MCF 10A (cell line): ENCODE results near the gene CARD9. TPM values are rescaled to one million over a fixed set of nuclear protein-coding genes. Genes with fewer than 3 reads are reported as not detected.

Experiments
- BruUV-seq: library from RNA; stranded (reverse); fragments of 400-500 nt; replicated peaks from 2 replicates; lab custom pipeline; 2021; lab: Mats Ljungman, UMichigan
- CTCF ChIA-PET: fragments of 300-600 bp; sonication (Branson Sonifier 250); formaldehyde crosslinking; extraction: SDS; loops from one replicate; lab custom pipeline; 2021; ENCODE audit warnings: antibody characterized with exemption, inconsistent platforms; lab: Yijun Ruan, JAX
- POLR2A ChIA-PET: fragments of 300-600, 350-650 bp; sonication (Branson Sonifier 250); formaldehyde crosslinking; extraction: SDS; loops from one replicate; lab custom pipeline; 2020; ENCODE audit warnings: antibody characterized with exemption, inconsistent platforms; lab: Yijun Ruan, JAX
- DNase-seq: peaks from one replicate; pipeline ENCODE4 v3.0.0-alpha.2; 2018; ENCODE audit not compliant: unreplicated experiment
- H3K27ac Mint-ChIP-seq: one replicate; pipeline ENCODE4 v1.8.0; 2022; ENCODE audit warnings: mild to moderate bottlenecking, low read depth, mixed read lengths; ENCODE audit not compliant: unreplicated experiment
- H3K27me3 Mint-ChIP-seq: one replicate; pipeline ENCODE4 v1.8.0; 2022; ENCODE audit warnings: mixed read lengths; ENCODE audit not compliant: insufficient read depth, unreplicated experiment
- H3K36me3 Mint-ChIP-seq: one replicate; pipeline ENCODE4 v1.8.0; 2022; ENCODE audit warnings: mild to moderate bottlenecking, moderate library complexity, mixed read lengths; ENCODE audit not compliant: insufficient read depth, unreplicated experiment
- H3K4me1 Mint-ChIP-seq: one replicate; pipeline ENCODE4 v1.8.0; 2022; ENCODE audit warnings: mixed read lengths; ENCODE audit not compliant: insufficient read depth, unreplicated experiment
- H3K4me3 Mint-ChIP-seq: one replicate; pipeline ENCODE4 v1.8.0; 2022; ENCODE audit warnings: mild to moderate bottlenecking, moderate library complexity, mixed read lengths; ENCODE audit not compliant: unreplicated experiment
- H3K9me3 Mint-ChIP-seq: one replicate; pipeline ENCODE4 v1.8.0; 2022; ENCODE audit warnings: mixed read lengths; ENCODE audit not compliant: unreplicated experiment
- intact Hi-C: fragments of 100-400 bp; cut with micrococcal nuclease; formaldehyde crosslinking; loops from 2 replicates; pipeline ENCODE4 v1.14.1; 2022
- total RNA-seq: library from RNA; stranded (reverse); gene quantifications from 2 replicates; pipeline ENCODE4 v1.2.3, GENCODE V29; 2022
- TF ChIP-seq, protein P1 (sequence below): fragments of 200-600 bp; IDR thresholded peaks from one replicate; pipeline ENCODE4 v1.8.0; 2022; ENCODE audit warnings: antibody characterized with exemption, mild to moderate bottlenecking; ENCODE audit not compliant: unreplicated experiment

CARD9 gene
- total RNA-seq, 1 experiment from 2014 or later: 0.33 TPM

DNA sequence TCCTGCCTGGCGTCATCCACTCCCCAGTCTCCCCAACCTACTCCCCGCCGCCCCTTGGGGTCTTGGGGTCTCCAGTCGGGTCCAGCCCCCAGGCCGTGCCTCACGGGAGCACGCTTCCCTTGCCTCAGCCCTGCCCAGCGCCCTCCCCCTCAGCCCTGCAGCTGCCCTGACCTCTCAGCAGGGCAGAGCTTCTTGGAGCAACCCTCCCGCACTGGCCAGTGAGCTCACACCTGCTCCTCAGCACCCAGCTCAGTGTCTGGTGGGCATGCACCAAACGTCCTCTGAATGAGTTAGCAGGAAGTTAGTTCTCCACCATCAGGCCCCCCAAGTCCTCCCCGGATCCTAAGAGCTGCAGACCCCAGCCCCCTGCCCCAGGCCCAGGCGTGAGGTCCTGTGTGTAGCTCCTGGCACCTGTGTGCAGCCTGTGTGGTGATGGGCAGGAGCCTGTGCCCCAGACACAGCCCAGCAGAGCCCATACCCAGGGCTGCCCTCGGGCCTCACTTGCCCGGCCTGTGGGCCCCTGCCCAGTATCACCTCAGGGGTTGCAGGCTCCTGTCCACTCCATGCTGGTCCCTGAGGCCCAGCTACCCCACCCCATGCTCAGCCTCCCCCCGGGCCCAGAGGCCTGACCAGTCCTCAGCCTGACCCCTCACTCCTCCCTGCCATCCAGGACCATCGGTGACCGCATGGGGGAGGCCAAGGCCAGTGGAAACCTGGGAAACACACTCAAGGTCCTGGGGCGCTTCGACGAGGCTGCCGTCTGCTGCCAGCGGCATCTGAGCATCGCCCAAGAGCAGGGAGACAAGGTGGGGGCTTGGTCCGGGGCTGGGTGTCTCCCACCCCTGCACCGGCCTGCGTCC is 37.9 kb downstream of the CARD9 start:
- Mint-ChIP-seq H3K4me1 (no peaks in the 10 kb centered on the region), H3K9me3 (no peaks in the 10 kb centered on the region), H3K27ac (no peak overlapping the region), H3K27me3 (no peaks in the 10 kb centered on the region), H3K4me3 (no peak overlapping the region), H3K36me3 (peaks cover 11% of the 10 kb centered on the region)
- POLR2A ChIA-PET: no interaction called here
- TF ChIP-seq, protein P1, sequence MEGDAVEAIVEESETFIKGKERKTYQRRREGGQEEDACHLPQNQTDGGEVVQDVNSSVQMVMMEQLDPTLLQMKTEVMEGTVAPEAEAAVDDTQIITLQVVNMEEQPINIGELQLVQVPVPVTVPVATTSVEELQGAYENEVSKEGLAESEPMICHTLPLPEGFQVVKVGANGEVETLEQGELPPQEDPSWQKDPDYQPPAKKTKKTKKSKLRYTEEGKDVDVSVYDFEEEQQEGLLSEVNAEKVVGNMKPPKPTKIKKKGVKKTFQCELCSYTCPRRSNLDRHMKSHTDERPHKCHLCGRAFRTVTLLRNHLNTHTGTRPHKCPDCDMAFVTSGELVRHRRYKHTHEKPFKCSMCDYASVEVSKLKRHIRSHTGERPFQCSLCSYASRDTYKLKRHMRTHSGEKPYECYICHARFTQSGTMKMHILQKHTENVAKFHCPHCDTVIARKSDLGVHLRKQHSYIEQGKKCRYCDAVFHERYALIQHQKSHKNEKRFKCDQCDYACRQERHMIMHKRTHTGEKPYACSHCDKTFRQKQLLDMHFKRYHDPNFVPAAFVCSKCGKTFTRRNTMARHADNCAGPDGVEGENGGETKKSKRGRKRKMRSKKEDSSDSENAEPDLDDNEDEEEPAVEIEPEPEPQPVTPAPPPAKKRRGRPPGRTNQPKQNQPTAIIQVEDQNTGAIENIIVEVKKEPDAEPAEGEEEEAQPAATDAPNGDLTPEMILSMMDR: no peak
- intact Hi-C loops: loop anchor here (5.0 kb wide), 1 partner anchor 307 kb away; no protein-coding TSS in a partner anchor
- no TSS peak for BruUV-seq
- DNase-seq: no peak
- CTCF ChIA-PET: interaction anchor here (0.6 to 0.9 kb wide), 5 partner anchors 12 to 151 kb away, joined by 3 to 4 read pairs (median 3); partner anchors contain the start of genes ENTR1 and PMPCA

- no TSS peak for BruUV-seq
- Mint-ChIP-seq H3K9me3 (no peaks in the 10 kb centered on the region), H3K27me3 (no peaks in the 10 kb centered on the region), H3K27ac (no peak overlapping the region), H3K4me3 (no peak overlapping the region), H3K36me3 (peaks cover 11% of the 10 kb centered on the region), H3K4me1 (no peaks in the 10 kb centered on the region)
- intact Hi-C loops: no loop called here
- CTCF ChIA-PET: no interaction called here
- DNase-seq: no peak
- POLR2A ChIA-PET: no interaction called here
- TF ChIP-seq, protein P1: no peak
Measured at GRCh38 chr9:136334541-136334940, 38.9 kb downstream of the CARD9 start.

DNA sequence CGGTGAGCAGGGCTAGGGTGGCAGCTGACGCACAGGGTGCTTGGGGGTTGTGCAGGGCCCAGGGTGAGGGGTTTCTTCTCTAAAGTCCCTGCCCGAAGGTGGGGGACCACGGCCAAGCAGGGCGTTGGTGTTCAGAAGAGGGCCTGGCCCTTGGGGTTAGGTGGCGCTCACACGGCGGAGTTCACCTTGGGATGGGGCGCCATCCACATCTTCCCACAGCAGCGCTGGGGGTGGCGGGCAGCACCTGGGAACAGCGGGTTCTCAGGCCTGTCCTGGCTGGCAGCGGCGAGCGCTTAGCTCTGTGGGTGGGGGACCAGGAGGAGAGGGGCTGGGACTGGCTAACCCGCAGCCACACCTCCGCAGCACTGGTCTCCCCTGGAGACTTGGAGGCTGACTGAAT is 40.0 kb downstream of the CARD9 start:
- no peaks in the 10 kb centered on the region for H3K4me1 Mint-ChIP-seq
- POLR2A ChIA-PET: interaction anchor here (0.7 kb wide), 1 partner anchor 555 kb away, joined by 3 read pairs; no protein-coding TSS in a partner anchor
- H3K27ac Mint-ChIP-seq: no peak overlapping the region
- peaks cover 5% of the 10 kb centered on the region for H3K36me3 Mint-ChIP-seq
- BruUV-seq: no TSS peak
- intact Hi-C loops: no loop called here
- no peak overlapping the region for H3K4me3 Mint-ChIP-seq
- H3K9me3 Mint-ChIP-seq: no peaks in the 10 kb centered on the region
- H3K27me3 Mint-ChIP-seq: no peaks in the 10 kb centered on the region
- CTCF ChIA-PET: interaction anchor here (0.7 kb wide), 1 partner anchor 345 kb away, joined by 3 read pairs; no protein-coding TSS in a partner anchor
- TF ChIP-seq, protein P1: no peak
- no peak for DNase-seq

- H3K4me1 Mint-ChIP-seq: no peaks in the 10 kb centered on the region
- H3K4me3 Mint-ChIP-seq: no peak overlapping the region
- H3K36me3 Mint-ChIP-seq: peaks cover 5% of the 10 kb centered on the region
- CTCF ChIA-PET: interaction anchor here (0.7 kb wide), 1 partner anchor 344 kb away, joined by 3 read pairs; no protein-coding TSS in a partner anchor
- no peaks in the 10 kb centered on the region for H3K27me3 Mint-ChIP-seq
- POLR2A ChIA-PET: interaction anchor here (0.7 kb wide), 1 partner anchor 554 kb away, joined by 3 read pairs; no protein-coding TSS in a partner anchor
- BruUV-seq: no TSS peak
- TF ChIP-seq, protein P1: no peak
- H3K27ac Mint-ChIP-seq: no peak overlapping the region
- no peaks in the 10 kb centered on the region for H3K9me3 Mint-ChIP-seq
- intact Hi-C loops: no loop called here
- DNase-seq: no peak
Measured at GRCh38 chr9:136333045-136333444, 40.4 kb downstream of the CARD9 start.
